Cortex of kidney (tissue), 1 donor: Measurements from ENCODE around the gene PIK3IP1.
A peak's percentile ranks its signal among the peaks of the same experiment; 100 is the strongest.

Experiments used
- DNase-seq: peaks from one replicate; lab custom pipeline; 2025; lab: John Stamatoyannopoulos, UW

PIK3IP1 gene

DNA sequence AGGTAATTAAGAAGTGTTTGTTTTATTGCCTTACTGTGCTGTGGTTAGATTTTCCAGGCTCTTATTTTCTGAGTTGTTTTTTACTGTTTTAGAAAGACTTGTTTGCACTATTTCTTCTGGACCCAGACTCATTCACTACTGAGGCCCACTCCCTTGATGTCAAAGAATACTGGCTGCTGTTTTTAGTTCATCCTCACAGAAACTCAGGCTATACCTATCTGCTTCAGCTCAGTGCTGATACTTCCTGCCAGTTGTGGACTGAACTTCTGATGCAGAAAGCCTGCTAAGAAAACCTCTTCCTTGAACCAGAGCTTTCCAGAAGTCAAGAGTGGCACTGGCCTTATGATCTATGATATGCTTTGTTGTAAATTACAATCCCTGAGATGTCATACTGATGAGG lies 15.9 kb upstream of the PIK3IP1 start:
- no peak for DNase-seq

DNA sequence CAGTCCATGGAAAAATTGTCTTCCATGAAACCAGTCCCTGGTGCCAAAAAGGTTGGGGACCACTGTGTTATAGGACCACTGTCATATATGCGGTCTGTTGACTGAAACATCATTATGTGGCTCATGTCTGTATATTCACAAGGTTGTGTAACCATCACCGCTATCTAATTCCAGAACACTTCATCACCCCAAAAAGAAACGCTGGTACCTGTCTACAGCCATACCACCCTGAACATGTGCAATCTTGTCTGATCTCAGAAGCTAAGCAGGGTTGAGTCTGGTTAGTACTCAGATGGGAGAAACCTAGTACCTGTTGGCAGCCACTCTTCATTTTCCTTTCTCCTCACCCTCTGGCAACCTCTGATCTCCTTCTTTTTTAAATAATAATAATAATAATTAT lies 12.9 kb upstream of the PIK3IP1 start:
- DNase-seq: no peak

DNA sequence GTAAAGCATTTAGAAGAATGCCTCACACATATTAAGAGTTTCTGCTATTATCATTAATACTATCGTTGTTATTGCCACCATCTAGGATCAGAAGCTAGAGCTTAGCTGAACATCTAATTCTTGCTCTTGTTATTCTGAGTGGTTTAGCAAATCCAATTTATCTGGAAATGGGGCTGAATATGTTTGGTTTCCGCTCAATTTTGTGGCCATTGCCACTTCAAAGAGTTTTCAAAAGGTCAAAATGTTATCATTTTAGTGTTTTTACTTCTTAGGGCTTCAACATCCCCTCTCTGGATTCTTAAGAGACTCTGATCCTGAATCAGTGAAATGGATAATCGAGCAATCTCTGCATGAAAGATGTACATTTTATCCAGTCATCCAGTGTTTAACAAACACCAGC lies 10.2 kb upstream of the PIK3IP1 start:
- no peak for DNase-seq

DNA sequence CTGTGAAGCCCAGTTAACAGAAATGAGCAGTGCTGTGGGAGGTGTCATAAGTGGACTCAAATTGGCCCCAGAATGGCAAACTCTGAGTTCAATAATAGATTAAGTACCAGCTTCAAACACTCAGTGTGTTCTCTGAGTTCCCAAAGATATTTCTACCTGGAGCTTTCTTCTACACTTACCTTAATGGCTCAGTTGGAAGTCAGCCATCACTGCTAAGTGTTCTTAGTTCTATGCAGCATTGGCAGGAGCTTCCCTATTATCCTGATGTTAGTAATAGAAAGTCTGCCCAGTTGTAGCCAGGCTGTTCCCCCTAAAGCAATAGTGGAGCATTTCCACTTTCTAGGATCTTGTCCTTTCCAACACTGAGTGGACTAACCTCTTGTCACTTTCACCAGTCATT lies 9.7 kb upstream of the PIK3IP1 start:
- no peak for DNase-seq

DNA sequence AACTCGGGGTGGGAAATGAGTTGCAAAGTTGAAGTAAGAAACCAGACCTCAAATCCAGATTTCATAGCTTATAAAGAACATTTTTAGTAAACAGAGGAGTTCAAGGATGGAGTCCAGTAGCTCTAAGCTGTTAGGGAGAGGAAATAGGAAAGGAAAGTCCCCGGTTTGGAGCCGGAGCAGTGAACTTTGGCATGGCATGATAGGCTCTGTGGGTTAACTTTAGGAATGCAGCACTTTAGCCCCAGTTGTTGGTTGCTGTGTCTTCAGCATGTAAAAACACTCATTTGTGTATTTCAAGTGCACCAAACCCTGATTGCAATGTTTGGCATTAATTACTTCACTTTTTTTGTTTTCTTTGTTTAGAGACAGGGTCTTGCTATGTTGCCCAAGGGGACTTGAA lies 8.6 kb upstream of the PIK3IP1 start:
- no peak for DNase-seq

DNA sequence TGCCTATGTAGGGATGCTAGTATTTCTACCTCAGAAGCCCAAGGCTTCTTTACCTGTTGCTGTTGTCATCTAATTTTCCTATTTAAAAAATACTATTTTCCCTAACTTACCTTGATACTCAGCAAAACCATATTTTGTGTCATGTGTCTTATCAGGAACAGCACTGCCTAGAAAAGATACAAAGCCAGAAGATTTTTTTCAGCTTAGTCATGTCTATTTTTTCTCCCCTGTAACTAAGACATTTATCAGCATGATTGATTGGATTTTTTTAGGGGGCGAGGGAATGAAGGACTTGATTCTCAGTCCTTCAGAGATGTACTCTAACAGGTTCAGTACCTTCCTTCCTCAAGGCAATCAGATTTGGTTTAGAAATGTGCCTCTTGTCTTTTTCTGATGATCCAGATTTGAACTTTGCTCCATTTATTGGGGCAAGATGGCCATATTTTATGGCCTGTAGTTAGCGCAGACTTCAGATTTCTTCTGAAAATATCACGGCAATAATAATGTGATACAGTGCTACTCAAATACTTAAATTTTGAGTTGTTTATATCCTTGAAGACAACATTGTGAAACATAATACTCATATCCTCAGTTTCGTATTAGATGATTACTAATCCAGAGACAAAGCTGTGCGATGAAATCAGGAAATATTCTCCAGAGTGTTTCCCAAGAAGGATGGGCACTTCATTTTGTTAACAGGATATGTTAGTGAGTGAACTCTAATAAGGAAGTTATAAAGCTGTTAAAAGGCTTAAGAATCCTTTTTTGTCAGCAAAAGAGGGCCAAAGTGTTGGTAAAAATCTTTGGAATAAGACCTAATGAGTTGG lies 3.8 kb upstream of the PIK3IP1 start:
- DNase-seq: no peak

DNA sequence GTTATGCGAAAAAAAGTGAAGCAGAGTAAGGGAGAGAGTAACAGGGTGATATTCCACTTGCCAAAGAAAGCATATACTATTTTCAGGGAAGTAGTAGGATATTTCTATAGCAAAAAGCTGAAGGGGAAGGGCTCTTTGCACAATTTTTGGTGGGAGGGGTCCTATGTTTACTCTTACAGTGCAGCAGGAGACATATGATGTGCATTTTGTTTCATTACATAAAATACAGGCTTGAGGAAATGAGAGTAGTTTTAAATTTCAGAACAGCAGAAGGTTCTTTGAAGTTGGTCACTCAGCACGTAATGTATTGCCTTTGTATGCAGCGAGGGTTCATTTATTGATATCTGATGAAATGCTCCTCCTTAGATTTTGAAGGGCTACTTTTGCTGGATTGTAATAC lies 3.1 kb upstream of the PIK3IP1 start:
- DNase-seq: no peak

DNA sequence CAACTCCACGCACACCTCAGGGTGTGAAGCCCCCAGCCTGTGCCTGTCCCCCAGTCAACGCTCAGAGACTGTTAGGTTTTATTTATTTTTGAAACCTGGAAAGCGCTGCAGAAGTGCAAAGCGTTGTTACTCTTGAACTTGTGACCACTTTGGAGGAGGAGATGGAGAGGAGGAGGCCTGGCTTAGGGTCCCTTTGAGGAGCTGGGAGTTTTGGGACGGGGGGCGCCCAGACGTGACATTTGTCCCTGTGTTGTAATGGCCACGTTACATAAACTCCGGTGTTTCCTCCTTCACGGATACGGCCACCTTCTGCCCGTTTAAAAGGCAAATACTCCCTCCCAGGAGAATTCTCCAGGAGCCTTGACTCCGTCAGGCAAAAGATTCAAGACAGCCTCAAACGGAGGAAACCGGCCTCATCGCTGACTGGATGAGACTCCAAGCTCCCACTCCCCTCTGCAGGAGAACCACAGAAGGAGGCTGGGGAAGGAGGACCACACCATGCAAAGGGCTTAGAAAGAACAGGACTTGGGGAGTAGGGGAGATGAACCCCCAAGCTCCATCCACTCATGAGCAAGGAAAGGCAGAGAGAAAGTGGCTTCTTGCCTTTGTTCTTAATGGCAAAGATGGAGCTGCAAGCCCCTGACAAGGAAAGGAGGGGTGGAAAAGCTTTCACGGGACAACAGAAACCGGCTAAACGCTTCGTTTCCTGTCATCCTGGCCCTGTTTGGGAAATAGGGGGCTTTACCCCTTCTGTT lies 630 bp downstream of the PIK3IP1 start:
- no peak for DNase-seq

DNA sequence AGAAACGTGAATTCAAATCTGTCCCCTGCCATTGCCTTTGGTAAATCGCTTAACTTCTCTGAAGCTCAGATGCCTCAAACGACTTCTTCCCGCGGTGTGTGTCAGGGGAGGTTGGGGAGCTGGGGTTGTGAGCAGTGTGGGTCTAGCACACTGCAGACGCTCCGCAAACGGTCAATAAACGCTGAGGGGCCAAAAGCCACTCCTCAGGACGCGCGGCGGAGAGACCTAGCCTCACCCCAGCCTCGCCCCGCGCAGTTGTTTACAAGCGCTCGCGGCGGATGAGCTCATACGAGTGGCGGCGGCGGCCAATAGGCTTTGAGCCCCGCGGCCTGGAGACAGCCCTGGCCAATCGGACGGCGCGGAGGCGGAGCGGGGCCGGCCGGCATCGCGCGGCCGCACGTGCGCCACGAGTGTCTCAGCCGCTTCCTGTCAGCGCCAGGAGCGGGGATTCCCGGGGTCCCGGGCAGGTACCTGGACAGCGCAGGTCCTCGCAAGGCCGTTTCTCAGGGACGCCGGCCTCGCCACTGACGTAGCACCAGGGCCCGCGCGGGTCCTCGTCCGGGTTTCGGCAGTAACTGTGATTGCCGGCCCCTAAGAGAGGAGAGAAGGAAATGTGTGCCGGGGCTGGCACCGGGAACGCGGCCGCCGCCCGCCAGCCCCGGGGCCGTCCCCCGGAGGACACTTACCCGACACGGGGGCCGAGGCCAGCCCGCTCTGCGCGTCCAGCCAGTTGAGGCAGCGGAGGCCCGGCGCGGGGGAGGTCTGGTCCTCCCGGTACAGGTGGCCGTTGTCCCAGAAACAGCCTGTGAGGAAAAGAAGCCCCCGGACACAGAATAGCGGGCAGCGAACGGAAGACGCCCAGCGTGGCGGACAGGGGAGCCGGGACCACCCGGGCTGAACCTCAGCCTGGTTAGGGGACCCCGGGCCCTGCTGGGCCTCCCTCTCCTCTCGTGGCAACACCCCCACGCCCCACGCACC lies 1.5 kb downstream of the PIK3IP1 start:
- DNase-seq: peak; percentile 62

DNA sequence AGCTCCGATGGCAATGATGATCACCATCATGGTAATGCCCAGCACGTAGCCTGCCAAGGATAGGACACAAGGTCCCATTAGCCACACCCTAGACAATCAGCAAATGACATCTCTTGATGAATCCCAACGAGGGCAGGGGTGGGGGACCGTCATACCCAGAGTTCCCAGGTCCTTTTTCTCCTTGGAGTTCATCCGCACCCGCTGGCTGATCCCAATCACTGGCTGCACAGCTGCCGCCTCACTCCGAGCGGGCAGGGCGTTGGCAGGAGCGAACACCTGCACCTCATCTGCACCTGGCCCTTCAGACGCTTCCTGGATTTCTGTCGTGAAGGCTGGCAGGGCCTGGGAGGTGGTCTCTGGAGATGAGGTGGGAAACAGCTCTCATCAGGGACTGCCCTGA lies 2.9 kb downstream of the PIK3IP1 start:
- DNase-seq: no peak

DNA sequence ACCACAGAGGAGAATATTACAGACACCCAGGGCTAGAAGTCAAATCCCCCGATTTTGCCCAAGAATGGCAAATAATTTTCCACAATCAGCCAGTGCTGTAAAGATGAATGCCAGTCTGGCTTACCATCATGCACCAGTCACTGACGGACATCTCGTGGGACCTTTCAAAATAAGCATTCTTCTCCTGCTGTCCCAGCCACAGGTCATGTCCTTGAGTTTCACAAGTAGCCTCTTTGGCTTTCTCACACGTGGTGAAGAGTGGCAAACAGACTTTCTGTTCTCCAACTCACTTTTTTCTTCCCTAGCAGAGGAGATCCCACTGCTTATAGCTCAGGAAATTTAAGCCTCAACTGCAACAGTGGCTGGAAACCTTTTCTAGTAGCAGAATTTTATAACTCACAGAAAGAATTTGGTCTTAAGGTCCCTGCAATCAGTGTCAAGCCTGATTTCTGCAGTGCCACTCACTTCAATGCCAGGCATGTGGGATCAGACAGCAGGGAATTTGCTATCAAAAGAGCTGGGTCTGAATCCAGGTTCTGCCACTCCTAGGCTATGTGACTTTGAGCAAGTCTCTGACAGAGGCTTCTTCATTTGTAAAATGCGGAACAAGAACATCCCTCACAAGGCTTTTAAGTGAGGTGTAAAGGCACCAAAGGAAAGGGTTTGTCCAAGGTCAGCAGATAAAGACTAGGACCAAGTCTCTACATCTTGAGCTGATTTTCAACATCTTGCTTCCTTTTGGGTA lies 3.6 kb downstream of the PIK3IP1 start:
- DNase-seq: no peak

DNA sequence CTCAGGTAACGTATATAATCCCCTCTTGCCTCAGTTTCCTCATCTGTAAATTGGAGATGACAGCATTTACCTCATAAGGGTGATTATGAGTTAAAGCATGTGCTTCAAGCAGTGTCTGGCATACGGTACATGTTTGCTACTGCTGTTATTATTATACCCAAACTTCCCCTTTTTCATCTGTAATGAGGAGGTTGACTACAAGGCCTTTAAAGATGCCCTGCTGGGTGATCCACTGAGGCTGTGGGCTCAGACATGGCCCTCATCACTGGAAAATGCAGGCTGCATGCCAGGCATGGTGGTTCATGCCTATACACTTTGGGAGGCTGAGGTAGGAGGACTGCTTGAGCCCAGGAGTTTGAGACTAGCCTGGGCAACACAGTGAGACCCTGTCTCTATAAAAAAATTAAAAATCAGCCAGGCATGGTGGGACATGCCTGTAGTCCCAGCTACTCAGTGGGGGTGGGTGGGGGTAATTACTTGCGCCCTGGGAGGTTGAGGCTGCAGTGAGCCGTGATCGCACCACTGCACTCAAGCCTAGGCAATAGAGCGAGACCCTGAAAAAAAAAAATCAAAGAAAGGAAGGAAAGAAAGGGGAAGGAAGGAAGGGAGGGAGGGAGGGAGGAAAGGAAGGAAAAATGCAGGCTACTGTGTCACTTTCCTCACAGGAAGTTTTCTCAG lies 4.3 kb downstream of the PIK3IP1 start:
- no peak for DNase-seq

DNA sequence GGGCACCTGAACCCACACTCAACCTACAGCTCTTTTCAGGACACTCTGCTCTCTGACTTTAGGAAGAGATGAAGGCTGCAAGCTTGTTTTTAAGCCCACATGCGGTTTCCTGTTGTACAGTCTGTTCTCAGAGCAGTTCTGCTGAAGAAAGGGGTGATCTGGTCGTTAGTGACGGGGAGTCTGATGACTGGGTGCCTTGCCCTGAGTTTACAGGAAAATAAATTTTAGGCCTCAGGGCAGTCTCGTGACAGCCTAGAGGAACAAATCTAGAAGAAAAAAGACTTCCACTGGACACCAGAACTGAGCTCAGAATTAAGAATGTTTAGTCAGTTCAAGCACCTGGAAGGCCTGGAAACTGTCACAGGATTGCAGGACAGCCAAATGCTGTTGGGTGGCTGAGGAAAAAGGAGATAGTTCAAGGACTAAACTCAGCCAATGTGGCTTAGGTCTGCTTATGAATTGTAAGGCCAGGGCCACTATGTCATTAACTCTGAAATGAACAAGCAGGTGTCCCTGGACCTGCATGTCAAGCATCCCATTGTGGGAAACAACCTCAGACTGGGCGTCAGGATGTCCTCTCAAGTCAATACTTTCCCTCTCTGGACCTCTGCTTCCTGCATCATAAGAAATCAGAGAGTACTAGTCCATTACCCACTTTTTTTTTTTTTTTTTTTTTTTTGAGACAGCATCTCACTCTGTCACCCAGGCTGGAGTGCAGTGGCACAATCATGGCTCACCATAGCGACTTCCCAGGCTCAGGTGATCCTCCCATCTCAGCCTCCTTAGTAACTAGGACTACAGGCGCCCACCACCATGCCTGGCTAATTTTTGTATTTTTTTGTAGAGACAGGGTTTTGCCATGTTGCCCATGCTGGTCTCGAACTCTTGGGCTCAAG lies 5.7 kb downstream of the PIK3IP1 start:
- DNase-seq: no peak

DNA sequence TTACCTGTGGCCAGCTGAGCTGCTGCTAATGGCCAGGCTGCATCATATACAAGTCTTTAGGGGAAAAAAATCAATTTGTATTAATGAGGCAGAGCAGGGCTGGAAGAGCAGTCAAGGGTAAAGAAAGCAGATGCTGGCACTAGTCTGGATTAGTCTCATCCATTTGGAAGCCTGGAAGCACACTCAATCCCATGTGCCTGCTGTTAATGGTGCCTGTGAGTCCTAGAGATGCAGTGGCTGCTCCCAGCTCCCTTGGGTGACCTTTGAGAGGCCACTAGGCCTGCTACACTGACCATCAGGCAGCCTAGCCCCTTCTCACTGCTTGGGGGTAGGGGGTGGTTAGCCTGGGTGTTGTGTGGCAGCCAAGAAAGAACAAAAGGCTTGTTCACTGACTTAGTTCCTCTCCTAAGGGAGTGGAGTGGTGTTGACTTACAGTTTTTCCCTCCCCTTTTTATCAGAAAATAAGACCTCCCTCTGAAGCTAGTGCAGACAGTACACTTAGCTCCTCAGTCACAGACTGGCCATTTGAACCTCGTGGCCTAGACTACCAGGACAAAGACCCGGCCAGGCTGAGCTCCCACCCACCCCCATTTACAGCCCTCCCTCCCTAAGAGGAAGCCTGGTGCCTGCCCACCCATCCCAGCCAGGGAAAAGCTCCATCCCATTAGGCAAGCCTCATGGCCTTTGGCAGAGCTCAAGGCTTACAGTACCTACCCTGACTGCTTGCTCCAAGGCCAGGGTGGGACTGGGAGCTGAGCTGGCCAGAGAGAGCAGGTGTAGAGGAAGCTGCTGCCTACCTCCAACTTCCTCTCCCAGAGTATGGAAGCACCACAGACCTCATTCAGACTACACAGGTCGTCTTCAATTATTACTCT lies 7.8 kb downstream of the PIK3IP1 start:
- DNase-seq: no peak

DNA sequence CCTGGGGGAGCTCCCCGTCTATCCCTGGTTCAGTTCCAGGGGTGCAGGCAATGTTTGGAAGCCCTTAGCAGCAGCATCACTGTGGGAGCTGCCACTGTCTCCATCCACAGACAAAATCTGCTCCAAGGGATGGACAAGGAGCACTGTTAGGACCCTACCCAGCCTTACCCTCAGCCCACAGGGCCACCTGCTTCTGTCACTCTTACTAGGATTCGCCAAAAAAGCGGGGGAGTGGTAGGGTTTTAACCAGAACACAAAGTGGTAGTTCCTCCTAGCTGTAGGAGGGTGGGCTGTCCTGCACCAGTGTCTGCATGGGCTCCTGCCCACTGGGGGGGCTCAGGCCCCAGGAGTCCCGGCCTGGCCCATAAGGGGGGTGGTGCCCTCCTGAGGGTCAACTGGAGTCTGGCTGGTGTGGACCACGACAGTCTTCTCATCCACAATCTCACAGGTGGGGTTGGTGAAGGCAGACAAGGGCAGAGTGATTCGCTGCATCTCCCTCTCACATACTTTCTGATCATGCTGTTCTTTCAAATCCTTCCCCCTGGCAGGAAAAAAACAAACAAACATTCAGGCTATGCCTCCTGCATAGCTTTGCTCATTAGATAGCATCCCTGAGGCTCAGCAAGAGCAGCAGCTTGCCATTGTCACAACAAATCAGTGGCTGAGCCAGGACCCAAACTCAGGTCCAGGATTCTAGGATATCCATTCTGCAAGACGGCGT lies 9.4 kb downstream of the PIK3IP1 start:
- DNase-seq: no peak

DNA sequence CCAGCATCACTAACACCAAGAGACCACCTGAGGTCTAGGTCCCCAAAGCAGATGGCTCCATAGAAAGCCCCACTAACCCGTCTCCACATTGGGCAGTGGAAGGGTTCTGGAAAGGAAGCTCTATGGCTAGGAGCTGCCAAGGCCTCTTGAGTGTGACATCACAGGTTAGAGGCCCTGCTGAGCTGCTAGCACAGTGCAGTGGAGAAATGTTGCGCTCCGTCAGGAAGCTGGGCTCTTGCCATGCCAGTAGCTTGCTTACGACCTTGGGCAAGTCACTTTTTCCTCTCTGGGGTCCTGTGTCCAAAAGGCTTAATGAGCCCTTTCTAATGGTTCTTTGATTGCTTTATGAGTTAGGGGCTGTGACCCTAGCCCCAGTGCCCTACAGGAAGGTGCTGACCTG lies 10.6 kb downstream of the PIK3IP1 start:
- DNase-seq: no peak

DNA sequence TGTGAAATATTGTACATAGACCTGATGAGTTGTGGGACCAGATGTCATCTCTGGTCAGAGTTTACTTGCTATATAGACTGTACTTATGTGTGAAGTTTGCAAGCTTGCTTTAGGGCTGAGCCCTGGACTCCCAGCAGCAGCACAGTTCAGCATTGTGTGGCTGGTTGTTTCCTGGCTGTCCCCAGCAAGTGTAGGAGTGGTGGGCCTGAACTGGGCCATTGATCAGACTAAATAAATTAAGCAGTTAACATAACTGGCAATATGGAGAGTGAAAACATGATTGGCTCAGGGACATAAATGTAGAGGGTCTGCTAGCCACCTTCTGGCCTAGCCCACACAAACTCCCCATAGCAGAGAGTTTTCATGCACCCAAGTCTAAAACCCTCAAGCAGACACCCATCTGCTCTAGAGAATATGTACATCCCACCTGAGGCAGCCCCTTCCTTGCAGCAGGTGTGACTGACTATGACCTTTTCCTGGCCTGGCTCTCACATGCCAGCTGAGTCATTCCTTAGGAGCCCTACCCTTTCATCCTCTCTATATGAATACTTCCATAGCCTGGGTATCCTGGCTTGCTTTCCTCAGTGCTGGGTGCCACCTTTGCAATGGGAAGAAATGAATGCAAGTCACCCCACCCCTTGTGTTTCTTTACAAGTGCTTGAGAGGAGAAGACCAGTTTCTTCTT lies 12.3 kb downstream of the PIK3IP1 start:
- DNase-seq: no peak

DNA sequence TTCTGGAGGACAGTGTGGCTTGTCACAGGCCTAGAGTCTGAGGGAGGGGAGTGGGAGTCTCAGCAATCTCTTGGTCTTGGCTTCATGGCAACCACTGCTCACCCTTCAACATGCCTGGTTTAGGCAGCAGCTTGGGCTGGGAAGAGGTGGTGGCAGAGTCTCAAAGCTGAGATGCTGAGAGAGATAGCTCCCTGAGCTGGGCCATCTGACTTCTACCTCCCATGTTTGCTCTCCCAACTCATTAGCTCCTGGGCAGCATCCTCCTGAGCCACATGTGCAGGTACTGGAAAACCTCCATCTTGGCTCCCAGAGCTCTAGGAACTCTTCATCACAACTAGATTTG lies 13.0 kb downstream of the PIK3IP1 start:
- DNase-seq: no peak
